ENCODE results near the gene LDLRAD3.

Gene LDLRAD3

DNA sequence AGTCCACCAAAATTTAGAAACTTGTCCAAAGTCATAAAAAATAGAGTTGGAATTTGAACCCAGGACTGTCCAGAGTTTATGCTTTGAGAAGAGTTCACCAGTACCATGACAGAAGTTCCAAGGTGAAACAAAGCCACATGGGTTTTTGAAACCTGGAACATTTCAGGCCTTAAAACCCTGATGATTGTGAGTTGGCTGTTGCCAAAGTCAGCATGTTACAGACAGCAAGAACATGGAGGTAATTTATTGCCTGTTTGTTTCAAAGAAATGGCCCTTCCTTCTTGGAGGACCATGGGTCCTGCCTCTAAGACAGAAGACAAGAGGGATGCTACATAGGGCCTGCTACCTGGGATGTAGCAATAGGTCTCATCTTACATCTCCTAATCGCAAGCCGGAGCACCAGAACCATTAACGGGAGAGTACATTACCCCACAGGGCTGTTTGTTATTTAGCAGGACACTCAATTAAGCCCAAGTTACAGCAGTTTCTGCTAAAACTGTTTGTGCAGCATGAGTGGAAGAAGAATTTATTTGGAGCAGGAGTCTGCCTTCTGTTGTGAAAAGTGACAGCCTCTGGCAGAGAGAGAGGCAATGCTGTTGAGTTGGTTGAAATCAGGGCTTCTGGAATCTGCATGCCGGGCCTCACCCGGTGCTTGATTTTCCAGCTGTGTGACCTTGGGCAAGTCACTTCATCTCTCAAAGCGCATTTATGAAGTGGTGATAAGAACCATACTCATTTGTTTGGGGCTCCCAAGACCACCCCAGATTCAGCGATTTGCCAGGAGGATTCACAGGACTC, 136.2 kb downstream of the LDLRAD3 start:
- TF ChIP-seq CTCF (conservative IDR thresholded peaks at IDR 0.05; ENCODE audit: low read depth), result no peak

GRCh38 chr11:36081274-36081945, 137.5 kb downstream of the LDLRAD3 start:
- no peak overlapping the region for H3K27ac ChIP-seq
- POLR2A ChIA-PET (ENCODE audit: low non-redundant PET), result no interaction called here
- DNase-seq (ENCODE audit: low spot score), result no peak
- no peak for TF ChIP-seq CTCF (conservative IDR thresholded peaks at IDR 0.05; ENCODE audit: low read depth)
- CTCF ChIA-PET, result no interaction called here

More for the DNA sequence above, 136.2 kb downstream of the LDLRAD3 start:
- POLR2A ChIA-PET (ENCODE audit: low non-redundant PET), result no interaction called here
- CTCF ChIA-PET, result no interaction called here
- no peak for DNase-seq (ENCODE audit: low spot score)
- no peak overlapping the region for H3K27ac ChIP-seq

GRCh38 chr11:36086366-36086765, 142.5 kb downstream of the LDLRAD3 start:
- TF ChIP-seq CTCF (conservative IDR thresholded peaks at IDR 0.05; ENCODE audit: low read depth), result no peak
- H3K27ac ChIP-seq, result no peak overlapping the region
- CTCF ChIA-PET, result interaction anchor here (0.7 kb wide), 1 partner anchor 63 kb away, joined by 3 read pairs; no protein-coding TSS in a partner anchor
- no peak for DNase-seq (ENCODE audit: low spot score)
- POLR2A ChIA-PET (ENCODE audit: low non-redundant PET), result no interaction called here

GRCh38 chr11:36088266-36088972, 144.6 kb downstream of the LDLRAD3 start:
- no peak for TF ChIP-seq CTCF (conservative IDR thresholded peaks at IDR 0.05; ENCODE audit: low read depth)
- DNase-seq (ENCODE audit: low spot score), result no peak
- CTCF ChIA-PET, result interaction anchor here (0.6 to 0.7 kb wide), 2 partner anchors 18 to 268 kb away, joined by 3 to 4 read pairs; no protein-coding TSS in a partner anchor
- H3K27ac ChIP-seq, result no peak overlapping the region
- POLR2A ChIA-PET (ENCODE audit: low non-redundant PET), result interaction anchor here (0.6 kb wide), 1 partner anchor 13 kb away, joined by 5 read pairs; no protein-coding TSS in a partner anchor

GRCh38 chr11:36089920-36090319, 146.1 kb downstream of the LDLRAD3 start:
- POLR2A ChIA-PET (ENCODE audit: low non-redundant PET), result no interaction called here
- no peak for DNase-seq (ENCODE audit: low spot score)

More at GRCh38 chr11:36089920-36090319, 146.1 kb downstream of the LDLRAD3 start:
- TF ChIP-seq CTCF (conservative IDR thresholded peaks at IDR 0.05; ENCODE audit: low read depth), result no peak
- H3K27ac ChIP-seq, result no peak overlapping the region
- CTCF ChIA-PET, result interaction anchor here (0.6 to 0.7 kb wide), 3 partner anchors 21 to 284 kb away, joined by 5 read pairs; no protein-coding TSS in a partner anchor
